COLO668 (cell line): Measurements from ENCODE around the gene SLC16A3.
"Not testable (repeated sequence)": the region's sequence is repeated elsewhere in the genome, so short reads cannot be mapped to it uniquely, and the experiment has no call there.

Experiments used
- DNase-seq: peaks from one replicate; lab custom pipeline; 2025; ENCODE audit not compliant: unreplicated experiment; lab: John Stamatoyannopoulos, UW

SLC16A3 gene

DNA sequence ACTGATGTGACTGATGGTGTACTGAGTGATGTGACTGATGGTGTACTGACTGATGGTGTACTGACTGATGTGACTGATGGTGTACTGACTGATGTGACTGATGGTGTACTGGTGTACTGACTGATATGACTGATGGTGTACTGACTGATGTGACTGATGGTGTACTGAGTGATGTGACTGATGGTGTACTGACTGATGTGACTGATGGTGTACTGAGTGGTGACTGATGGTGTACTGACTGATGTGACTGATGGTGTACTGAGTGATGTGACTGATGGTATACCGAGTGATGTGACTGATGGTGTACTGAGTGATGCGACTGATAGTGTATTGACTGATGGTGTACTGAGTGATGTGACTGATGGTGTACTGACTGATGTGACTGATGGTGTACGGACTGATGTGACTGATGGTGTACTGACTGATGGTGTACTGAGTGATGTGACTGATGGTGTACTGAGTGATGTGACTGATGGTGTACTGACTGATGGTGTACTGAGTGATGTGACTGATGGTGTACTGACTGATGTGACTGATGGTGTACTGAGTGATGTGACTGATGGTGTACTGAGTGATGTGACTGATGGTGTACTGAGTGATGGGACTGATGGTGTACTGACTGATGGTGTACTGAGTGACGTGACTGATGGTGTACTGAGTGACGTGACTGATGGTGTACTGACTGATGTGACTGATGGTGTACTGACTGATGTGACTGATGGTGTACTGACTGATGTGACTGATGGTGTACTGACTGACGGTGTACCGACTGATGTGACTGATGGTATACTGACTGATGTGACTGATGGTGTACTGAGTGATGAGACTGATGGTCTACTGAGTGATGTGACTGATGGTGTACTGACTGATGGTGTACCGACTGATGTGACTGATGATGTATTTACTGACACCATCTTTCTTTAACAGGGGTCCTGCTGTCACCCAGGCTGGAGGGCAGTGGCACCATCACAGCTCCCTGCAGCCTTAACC is 31.4 kb downstream of the SLC16A3 start:
- DNase-seq = not testable (repeated sequence)

DNA sequence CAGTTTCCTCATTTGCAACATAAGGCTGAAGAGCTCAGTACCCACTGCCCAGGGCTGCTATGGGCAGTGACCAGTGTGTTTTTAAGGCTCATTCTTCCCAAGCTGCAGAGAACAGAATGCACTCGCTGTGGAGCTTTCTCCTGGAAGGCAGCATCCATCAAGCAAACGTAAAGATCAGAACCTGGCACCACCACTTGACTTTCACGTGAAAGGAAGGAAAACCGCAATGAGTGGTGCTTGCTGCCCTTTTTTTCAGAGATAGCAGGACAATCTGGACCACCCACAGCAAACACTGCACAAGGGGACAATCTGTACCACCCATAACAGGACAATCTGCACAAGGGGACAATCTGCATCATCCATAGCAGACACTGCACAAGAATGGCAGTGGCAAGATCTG is 33.5 kb downstream of the SLC16A3 start:
- DNase-seq = no peak

DNA sequence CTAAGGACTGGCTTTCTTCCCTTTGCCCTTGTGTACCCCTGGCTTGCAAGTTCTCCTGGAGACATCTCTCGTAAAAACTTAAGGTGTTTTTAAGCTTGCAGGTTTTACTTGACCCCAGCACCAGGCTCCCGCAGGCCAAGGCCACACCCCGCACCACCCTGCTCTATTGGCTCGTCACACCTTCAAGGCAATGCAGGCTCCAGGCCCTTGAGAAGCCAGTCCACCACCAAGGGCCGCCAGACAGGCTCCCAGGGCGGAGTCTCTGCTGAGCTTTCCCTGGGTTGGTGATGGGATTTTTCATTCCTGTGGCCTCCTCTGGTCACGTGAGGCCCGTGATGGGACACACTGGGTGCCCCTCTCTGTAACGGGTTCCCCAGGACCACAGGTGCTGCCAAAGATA is 34.8 kb downstream of the SLC16A3 start:
- DNase-seq = no peak

DNA sequence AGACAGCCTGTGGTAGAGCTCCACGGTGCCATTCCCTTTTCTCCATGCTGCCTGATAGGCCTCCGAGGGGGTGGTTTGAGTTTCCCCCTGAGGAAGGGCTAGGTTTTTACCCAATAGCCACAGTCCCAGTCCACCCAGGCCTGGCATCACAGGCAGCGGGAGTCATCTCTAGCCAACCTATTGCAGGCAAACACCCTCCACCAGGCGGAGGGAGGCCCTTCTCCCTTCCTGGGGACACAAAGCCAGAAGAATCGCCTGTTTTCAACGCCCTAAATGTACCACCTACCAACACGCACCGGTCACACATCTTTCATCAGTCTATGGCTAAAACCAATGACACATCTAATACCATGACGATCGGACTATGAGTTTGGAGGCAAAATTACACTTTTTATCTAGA is 37.3 kb downstream of the SLC16A3 start:
- DNase-seq = no peak

DNA sequence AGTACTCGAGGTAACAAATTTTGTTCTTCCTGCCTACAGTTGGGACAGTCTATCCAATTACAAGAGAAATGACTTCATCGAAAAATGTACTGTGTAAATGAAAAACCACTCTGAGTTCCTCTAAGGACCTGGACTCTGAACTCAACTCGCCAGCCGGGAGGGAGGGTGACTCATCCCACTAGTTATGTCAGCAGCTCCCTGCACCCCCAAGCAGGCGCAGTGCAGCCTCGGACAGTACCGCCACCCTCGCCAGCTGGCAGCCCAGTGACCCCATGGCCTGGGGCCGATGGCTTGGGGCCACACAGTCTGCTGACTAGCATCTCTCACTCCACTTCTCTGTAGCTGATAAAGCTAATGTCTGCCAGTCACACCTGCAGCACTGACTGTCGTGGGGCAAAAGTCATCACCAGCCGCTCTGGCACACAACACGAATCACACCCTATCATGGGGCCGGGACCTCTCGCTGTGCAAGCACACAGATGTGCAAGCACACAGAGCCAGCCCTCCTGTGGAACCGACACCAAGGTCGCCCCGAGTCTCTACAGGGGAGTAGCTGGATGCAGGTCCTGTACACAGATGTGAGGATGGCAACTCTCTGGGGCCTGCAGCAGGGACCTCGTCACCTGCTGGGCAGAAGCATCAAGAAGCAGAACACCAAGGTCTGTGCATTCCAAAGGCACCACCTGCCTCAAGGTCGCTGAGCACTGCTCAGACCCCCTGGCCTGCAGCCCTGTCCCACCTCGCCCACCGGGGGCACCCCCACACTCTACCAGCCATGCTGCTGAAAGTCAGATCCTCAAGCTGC is 38.9 kb downstream of the SLC16A3 start:
- peak; percentile 81 for DNase-seq

DNA sequence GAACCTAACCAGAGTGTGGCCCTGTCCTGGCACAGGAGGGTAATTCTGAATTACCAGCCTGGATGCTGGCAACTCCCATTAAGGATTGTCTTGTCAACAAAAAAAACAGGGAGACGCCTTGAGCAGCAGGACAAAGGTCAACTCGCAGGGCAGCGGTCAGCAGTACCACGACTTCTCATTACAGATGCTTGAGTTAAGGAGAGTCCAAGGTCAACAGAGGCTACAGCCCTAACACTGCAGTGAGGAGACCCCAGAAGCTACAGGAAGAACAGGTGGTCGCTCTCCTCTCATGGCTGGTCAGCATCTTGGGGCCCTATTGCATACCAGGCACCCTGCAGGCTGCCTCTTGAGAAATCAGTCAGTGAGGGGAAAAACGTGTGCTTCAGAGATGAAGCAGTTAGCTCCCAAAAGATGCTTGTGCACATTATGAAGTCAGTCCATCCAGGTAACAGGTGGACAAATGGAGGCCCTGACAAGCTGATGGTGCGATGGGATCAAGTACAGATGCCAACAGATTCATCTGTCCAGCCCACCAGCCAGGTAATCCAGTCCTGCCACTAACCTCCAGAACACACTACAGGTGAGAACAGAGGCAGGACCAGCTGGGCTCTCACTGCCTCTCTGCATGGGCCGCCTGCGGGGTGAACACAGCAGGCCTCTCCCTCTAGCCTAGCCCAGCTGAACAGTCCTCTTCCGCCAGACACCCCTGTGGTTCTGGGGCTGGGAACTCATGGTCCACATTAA is 40.5 kb downstream of the SLC16A3 start:
- DNase-seq = no peak

DNA sequence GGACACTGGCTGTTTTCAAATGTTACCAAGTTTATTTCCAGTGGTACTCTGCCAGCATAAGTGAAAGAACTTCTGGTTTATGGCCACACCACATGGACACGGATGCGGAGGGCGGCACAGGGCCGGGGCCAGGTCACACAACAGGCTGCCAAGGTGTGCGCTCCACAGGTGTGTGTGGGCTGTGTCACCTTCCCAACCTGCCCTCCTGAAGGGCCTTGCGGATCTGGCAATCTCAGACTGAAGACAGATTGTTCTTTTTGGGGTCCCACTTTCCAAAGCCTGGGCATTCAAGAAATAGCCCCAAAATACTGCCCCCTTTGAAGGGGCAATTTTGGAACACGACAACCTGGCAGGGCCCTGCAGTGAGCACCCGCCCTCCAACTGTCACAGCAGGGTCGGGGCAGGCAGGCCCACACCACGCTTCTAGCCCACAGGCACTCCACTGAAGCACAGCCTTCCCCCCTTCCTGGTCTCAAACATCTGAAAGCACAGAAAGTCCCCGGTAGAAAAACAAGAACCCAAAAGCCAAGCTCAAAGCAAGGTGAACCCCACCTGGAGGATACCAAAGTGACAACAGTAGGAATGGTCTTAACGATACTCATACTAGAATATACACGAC is 41.1 kb downstream of the SLC16A3 start:
- DNase-seq = no peak

DNA sequence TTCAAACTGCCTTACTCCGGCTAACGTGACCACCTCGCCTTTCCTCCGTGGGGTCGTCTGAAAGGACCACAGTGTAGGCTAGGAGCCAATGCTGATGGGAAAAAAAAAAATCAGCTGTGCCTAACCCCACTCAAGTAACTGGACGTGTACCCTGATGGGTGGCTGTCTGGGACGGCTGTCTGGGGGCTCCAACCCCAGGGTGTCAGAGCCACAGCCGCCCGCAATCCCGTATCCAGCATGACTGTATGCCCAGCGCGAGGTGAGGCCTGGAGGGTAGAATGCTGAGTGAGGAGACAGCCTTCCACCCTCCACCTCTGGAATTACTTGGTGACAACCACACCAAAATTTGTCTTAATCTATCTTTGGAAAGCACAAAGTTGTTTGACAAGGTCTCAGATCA is 41.8 kb downstream of the SLC16A3 start:
- no peak for DNase-seq

DNA sequence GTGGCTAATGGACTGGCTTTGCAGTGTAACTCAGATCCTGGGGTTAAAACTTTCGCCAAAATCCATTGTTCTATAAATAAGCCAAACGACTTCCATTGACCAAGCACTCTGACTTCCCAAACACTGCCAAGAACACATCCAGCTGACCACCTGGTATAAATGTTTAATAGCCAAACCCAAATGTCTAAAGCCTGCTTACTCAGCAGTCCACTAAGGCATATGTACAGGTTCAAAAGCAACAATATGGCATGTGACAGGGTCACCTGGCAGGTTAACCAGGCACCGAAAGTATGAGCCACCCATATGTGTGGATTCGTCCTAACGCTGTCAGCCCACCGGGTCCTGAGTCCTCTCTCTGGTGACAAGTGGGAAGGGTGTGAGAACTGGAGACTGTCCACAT is 42.6 kb downstream of the SLC16A3 start:
- no peak for DNase-seq

DNA sequence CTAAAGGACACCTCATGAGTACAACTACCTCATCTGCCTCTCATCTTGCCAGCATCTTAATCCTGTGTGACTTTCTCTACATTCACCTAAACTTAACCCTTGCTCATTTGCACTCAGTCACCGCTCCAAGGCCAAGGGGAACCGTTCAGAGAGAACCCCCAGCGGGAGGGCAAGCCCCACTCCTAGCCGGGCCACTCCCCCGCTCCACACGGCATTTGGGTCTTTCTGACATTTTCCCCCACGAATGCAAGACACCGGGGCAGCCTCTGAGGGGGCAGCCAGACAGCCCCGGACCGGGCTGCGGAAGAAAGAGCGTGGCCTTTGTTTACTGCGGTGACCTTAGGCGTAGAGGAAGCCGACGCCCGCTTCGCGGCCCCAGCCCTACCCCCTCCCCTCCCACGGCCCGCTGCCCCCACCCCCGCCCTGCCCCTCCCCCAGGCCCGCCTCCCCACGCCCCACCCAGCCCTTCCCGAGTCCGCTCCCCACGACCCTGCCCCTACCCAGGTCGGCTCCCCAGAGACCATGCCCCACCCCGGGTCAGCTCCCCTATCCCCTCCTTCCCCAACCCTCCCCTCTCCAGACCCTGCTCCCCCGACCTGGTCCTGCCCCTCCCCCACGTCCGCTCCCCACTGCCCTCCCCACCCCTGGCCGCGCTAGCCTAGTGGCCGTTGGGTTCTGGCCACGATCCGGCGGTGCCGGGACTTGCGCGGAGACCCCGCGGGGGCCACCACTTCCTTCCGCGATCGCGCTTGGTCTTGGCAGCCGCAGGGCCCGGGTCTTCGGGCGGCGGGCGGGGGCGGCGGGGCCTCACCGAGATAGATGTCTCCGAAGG is 43.9 kb downstream of the SLC16A3 start:
- peak; percentile 15 for DNase-seq

DNA sequence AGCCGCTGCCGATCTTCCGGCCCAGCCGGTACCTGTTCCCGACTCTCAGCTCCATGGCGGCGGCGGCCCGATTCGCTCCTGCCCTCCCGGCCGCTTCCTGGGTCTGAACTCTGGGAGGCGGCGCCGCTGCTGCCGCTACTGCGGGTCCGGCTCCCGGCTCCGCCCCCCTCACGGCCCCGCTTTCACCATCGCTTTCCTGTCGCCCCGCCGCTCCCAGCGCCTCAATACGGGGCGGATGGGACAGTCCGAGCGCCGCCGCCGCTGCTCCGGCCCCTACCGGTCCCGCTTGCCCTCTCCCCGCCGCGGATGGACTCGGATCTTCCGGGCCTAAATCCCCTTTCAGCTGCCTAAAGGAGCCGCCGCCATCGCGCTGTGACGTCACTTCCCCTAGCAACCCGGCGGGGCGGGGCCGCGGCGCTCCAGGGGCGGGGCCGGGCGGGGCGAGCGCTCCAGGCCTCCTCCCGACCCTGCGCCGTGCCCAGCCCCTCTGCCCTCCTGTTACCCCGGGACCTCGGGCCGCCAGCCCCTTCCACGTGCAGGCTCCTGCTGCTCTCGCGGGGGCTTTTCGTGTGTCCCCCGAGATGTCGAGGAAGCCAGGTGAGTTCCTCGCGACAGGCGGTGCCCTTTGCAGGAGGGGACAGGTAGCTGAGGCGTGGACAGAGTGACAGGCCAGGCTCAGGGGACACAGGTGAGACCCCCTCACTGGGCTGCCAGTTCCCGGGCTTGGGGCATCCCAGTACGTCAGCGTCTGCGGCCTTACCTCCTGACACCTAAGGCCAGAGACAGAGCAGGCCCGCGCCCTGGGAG is 44.7 kb downstream of the SLC16A3 start, which contains the start of gene CSNK1D:
Gene CSNK1D, minus strand, starts transcription at position 374 of the 807 bp plus-strand sequence. Its CDS starts 319 bp downstream, at position 55.
- peak; percentile 88 for DNase-seq

DNA sequence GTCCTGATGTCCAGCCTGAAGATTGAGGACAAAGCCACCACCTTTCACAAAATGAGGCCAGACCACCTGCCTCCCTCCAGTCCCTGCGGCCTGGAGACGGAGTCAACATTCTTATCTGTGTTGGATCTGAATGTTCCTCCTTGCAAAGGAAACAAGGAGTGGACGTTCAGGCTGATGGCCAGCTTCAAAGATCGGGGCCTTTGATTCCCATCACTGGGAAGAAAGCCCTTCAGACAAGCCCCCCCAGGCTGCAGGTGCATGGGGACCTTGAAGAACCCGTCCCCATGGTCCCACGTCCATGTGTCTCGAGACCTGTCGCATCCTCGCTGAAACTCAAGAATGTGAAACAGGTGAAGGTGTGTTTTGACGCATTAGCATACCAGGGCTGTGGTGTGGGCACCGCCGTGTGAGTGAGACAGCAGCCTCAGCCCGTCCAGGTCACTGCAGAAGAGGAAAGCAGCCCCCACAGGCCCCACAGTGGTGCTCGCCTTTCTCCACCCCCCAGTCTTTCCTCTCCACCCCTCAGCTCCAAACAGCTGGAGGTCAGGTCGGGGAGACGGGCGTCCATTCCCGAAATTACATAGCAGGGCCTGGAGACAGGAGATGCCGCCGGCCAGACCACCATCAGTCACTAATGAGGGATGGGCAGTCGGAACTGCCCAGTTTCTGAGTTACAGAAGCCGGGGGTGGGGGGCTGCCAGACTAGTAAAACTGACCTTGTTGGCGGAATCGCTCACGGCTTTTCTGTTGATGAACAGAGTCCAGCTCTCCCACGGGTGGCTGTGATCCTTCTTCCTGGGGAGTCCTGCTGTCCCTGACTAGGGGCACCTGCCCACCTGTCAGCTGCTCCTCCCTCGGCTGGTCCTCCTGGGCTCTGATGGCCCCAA is 45.5 kb downstream of the SLC16A3 start:
- no peak for DNase-seq

DNA sequence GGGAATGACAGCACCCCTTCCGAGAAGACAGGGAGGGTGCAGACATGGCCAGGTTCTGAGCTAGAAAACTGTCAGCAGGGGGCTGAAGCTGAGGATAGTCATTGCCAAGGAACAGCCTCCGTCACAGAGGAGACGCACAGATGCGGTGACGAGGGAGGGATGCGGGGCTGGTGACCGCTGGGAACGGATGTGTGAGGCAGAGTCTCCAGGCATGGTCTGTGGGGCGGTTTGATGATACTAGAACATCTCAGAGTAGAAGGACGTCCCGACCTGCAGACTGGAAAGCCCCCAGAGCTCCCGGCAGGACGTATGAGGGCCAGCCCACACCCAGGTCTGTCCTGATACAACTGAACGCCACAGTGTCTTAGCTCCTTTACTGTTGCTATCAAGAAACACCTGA is 46.5 kb downstream of the SLC16A3 start:
- DNase-seq = no peak

DNA sequence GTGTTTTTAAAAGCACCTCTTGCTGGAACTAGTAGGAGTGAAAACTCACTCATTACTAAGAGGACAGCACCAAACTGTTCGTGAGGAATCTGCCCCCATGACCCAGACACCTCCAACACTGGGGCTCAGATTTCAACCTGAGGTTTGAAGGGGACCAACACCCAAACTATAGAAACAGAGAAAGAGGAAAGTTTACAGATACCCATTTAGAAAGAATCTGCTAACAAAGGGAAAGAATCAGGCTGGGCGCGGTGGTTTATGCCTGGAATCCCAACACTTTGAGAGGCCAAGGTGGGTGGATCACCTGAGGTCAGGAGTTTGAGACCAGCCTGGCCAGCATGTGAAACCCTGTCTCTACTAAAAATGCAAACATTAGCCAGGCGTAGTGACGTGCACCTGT is 48.1 kb downstream of the SLC16A3 start:
- DNase-seq = no peak

DNA sequence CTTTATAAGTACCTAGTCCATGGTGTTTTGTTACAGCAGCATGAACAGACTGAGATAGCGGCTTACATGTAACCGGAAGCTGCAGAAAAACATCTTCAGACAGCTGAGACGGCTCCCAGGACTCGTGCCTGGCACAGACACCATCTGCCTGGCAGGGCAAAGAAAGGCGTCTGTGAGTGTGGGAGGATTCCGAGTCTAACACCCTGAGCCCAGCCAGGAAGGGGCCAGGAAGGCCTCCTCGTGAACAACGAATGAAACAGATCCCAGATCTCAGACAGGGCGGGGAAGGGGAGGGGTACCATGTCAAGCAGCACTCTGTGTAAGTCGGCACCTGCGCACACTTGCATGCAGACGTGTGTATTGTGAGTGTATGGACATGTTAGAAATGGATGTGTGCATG is 49.0 kb downstream of the SLC16A3 start:
- DNase-seq = no peak

DNA sequence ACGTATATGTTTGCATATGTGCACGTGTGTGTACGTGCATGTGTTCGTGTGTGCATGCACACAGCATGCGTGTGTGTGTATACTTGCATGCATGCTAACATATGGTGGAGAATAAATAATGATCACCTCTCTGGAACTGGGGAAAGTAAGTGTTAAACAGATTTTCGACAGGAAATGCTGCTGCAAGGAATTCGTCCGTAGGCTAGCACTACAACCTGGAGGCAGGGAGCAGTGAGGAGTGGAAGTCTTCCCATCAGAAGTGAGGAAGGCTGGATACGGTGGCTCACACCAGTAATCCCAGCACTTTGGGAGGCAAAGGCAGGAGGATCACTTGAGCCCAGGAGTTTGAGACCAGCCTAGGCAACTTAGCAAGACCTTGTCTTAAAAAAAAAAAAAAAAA is 49.5 kb downstream of the SLC16A3 start:
- no peak for DNase-seq

DNA sequence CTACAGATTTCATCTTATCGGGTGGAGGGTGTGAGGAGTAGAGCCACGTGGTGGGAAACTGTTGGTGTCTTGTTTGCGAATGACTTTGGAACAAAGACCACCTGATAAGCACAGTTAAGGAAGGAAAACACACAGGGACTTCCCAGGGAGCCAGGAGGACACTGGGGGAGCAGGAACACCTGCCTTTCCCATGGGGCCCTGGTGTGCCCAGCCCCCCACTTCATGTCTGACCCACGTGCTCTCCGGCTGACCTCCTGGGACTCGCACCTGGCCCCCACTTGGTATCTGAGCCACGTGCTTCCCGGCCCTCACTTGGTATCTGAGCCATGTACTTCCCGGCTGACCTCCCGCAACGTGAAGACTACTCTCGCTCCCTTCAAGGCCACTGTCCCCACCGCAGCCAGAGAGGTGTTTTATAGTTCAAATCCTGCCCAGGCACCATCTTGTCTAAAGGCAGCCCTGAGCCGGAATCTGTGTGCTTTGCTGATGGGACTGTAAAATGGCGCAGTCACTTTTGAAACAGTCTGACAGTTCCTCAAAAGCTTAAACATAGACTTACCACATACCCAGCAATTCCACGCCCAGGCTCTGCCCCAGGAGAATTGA is 50.0 kb downstream of the SLC16A3 start:
- peak; percentile 34 for DNase-seq

DNA sequence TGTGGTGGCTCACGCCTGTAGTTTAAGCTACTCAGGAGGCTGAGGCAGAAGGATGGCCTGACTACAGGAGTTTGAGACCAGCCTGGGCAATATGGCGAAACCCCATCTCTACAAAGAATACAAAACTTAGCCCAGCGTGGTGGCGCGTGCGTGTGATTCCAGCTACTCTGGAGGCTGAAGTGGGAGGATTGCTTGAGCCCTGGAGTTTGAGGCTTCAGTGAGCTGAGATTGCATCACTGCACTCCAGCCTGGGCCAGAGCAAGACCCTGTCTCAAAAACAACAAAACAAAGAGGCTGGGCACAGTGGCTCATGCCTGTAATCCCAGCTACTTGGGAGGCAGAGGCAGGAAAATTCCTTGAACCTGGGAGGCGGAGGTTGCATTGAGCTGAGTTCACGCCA is 51.7 kb downstream of the SLC16A3 start:
- no peak for DNase-seq
